Mucosa of descending colon (tissue), 3 donors: Measurements from ENCODE around the gene SH3TC2. TPM values are rescaled to one million over a fixed set of nuclear protein-coding genes. Genes with fewer than 3 reads are reported as not detected.
A peak's percentile ranks its signal among the peaks of the same experiment; 100 is the strongest.

Experiments used
- ATAC-seq: fragments of 200-7000 bp; cut with Tn5 transposase; one replicate; pipeline ENCODE4 v1.9.1; 2020; ENCODE audit warnings: mild to moderate bottlenecking, moderate library complexity
- DNase-seq, 3 donors: peaks; one replicate each; pipeline ENCODE4 v3.0.0-alpha.2; 2020
- H3K36me3 ChIP-seq: fragments of 200-600 bp; one replicate; pipeline ENCODE4 v1.8.0; 2021; ENCODE audit warnings: low read depth, mild to moderate bottlenecking
- H3K4me1 ChIP-seq: fragments of 200-600 bp; one replicate; pipeline ENCODE4 v1.8.0; 2021; ENCODE audit warnings: low read depth, mild to moderate bottlenecking
- H3K4me3 ChIP-seq: fragments of 200-600 bp; one replicate; pipeline ENCODE4 v1.8.0; 2021; ENCODE audit warnings: mild to moderate bottlenecking
- H3K9me3 ChIP-seq: fragments of 200-600 bp; one replicate; pipeline ENCODE4 v1.8.0; 2021; ENCODE audit warnings: mild to moderate bottlenecking
- intact Hi-C, 2 donors: fragments of 100-400 bp; cut with DNase I in 1 of 2; cut with micrococcal nuclease in 1 of 2; formaldehyde crosslinking; loops; one replicate each; pipeline versions ENCODE4 v1.11.0 to v1.11.1; 2022; cut with DNase I, micrococcal nuclease
- total RNA-seq, 3 donors: library from RNA; stranded (reverse); fragmentation: NEBNext Ultra II Directional in 2 of 3; extraction: Animal tissue kit (Norgen Biotek cat#: 25700) in 2 of 3; gene quantifications; one replicate each; pipeline versions ENCODE4 v1.2.1 to v1.2.4, GENCODE V29; 2021 to 2023
- TF ChIP-seq, protein P1 (sequence below): fragments of 200-600 bp; IDR thresholded peaks from one replicate; pipeline ENCODE4 v1.8.0; 2022; ENCODE audit warnings: antibody characterized with exemption, mild to moderate bottlenecking
- donor health status: DM: no; HTN: no; CAD: no; lungs with moderate emphysema.
- donor health status: DM: no; HTN: no; CAD: no.
- donor health status: DM: no; HTN: yes; CAD: no.

The SH3TC2 gene
- total RNA-seq, 3 donors from 2014 or later = 1.3 to 3.9 (median 2.2) TPM

DNA sequence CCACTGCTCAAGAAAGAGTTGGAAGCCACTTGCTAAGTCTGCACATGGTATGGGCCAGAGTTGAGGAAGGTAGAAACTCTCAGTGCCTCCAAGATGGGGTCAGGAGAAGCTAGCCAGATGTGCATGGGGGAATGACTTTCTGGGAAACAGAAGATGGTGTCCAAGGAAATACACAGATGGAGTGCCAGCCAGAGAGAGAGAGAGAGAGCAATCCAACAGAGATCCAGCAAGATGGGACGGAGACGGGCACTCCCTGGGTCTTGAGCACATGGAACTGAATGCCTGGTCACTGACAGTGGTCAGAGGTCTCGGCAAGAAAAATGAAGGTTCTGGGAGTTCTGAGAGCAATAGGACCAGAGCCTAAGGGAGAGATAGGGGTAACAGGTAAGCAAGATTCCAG is 82.1 kb downstream of the SH3TC2 start:
- no peaks in the 10 kb centered on the region for H3K4me1 ChIP-seq
- ATAC-seq (no peak), DNase-seq (no peak)
- intact Hi-C loops = no loop called here
- H3K4me3 ChIP-seq = no peak overlapping the region
- H3K9me3 ChIP-seq = no peaks in the 10 kb centered on the region
- H3K36me3 ChIP-seq = no peaks in the 10 kb centered on the region
- TF ChIP-seq, protein P1, sequence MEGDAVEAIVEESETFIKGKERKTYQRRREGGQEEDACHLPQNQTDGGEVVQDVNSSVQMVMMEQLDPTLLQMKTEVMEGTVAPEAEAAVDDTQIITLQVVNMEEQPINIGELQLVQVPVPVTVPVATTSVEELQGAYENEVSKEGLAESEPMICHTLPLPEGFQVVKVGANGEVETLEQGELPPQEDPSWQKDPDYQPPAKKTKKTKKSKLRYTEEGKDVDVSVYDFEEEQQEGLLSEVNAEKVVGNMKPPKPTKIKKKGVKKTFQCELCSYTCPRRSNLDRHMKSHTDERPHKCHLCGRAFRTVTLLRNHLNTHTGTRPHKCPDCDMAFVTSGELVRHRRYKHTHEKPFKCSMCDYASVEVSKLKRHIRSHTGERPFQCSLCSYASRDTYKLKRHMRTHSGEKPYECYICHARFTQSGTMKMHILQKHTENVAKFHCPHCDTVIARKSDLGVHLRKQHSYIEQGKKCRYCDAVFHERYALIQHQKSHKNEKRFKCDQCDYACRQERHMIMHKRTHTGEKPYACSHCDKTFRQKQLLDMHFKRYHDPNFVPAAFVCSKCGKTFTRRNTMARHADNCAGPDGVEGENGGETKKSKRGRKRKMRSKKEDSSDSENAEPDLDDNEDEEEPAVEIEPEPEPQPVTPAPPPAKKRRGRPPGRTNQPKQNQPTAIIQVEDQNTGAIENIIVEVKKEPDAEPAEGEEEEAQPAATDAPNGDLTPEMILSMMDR = no peak

DNA sequence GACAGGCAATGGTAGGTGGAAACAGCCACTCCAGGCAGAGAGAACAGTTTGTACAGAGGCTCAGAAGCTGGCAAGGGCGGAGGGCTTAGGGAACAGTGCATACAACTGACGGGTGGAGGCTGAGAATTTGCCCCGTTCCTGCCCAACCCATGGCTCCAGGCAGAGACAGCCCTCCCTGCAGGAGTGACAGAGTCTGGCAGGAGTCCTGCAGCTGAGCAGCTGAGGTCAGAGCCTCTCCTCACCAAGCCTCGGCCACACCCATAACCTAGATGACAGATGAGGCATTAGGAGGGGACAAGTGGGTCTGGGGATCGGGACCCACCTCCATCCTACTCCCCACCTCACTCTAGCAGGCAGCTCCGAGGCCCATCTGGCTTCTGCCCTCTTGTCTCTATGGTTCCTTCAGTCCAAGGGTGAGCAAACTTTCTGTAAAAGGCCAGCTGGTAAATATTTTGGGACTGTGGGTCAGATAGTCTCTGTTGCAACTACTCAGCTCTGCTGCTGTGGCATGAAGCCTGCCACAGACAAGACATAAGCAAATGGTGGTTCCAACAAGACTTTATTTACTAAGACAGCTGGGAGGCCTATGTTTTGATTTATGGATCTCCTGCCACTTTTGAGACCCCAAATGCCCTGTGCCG is 83.7 kb downstream of the SH3TC2 start:
- Histone ChIP-seq H3K9me3 (no peaks in the 10 kb centered on the region), H3K4me3 (no peak overlapping the region), H3K36me3 (no peaks in the 10 kb centered on the region), H3K4me1 (no peaks in the 10 kb centered on the region)
- intact Hi-C loops = no loop called here
- DNase-seq (no peak), ATAC-seq (peak; percentile 81)
- TF ChIP-seq, protein P1 = no peak

DNA sequence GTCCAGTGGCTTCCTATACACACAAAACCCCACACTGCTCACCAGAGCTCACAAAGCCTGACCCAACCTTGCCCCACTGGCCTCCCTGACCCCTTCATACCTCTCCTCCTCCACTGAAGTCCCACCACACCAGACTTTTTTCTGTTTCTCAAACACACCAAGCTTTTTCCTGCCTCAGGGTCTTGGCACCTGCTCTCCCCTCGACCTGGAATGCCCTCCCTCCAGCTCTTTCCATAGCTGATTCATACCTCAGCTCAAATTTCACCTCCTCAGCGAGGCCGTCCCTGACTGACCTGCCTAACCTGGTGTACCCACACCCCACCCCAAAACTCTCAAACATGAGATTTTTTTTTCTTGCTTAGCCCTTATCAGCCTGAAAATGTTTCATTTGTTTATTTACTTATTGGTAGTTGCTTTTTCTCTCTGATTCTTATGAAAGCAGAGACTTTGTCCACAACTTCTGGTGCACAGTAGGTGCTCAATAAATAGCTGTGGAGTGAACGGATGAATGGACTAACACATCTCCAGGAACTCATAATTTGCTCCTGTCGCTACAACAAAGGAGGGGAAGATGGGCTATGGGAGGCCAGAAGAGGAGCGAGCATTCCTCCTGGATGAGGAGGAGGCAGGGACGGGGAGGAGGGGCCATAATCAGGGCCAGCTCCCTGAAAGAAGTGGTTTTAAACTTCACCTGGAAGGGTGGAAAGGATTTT is 84.3 kb downstream of the SH3TC2 start:
- intact Hi-C loops = no loop called here
- no peaks in the 10 kb centered on the region for H3K4me1 ChIP-seq
- no peaks in the 10 kb centered on the region for H3K9me3 ChIP-seq
- H3K36me3 ChIP-seq = no peaks in the 10 kb centered on the region
- no peak for DNase-seq
- TF ChIP-seq, protein P1 = no peak
- H3K4me3 ChIP-seq = no peak overlapping the region
- ATAC-seq = no peak

DNA sequence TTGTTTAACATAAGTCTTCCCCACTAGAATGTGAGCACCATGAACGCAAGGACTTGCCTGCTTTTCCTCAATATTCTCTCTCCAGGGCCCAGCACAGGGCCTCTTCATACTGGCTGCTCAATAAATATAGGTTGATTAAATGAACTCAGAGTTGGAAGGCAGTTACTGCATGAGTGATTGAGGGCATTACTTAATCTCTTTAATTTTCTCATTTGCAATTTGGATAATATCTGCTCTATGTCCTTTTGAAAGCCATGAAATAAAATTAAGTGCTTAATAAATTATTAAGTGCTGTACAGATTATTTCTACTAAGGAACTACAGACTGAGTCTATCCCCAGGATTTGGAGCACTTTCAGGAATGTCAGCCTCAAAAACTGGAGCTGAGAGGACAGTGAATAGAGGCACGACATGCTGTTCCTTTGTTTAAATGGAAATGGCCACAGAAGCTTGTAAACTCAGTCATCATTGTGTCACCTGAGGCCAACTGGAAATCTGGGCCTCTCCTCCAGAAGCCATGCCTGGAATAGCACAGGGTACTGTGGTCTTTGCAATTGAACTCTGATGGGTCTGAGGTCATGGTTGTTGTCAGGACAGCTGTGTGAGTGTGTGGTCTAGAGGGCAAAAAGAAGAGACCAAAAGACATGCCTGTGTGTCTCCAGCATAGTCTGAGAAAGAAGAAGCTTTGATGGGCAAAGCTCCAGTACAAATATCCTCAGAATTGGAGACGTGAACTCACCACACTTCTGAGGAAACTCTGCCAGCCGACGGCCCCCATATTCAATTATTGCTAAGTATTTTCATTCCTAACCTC is 86.1 kb downstream of the SH3TC2 start:
- H3K36me3 ChIP-seq = no peaks in the 10 kb centered on the region
- no peak for DNase-seq
- intact Hi-C loops = no loop called here
- no peaks in the 10 kb centered on the region for H3K9me3 ChIP-seq
- H3K4me3 ChIP-seq = no peak overlapping the region
- H3K4me1 ChIP-seq = no peaks in the 10 kb centered on the region
- no peak for ATAC-seq
- TF ChIP-seq, protein P1 = no peak

DNA sequence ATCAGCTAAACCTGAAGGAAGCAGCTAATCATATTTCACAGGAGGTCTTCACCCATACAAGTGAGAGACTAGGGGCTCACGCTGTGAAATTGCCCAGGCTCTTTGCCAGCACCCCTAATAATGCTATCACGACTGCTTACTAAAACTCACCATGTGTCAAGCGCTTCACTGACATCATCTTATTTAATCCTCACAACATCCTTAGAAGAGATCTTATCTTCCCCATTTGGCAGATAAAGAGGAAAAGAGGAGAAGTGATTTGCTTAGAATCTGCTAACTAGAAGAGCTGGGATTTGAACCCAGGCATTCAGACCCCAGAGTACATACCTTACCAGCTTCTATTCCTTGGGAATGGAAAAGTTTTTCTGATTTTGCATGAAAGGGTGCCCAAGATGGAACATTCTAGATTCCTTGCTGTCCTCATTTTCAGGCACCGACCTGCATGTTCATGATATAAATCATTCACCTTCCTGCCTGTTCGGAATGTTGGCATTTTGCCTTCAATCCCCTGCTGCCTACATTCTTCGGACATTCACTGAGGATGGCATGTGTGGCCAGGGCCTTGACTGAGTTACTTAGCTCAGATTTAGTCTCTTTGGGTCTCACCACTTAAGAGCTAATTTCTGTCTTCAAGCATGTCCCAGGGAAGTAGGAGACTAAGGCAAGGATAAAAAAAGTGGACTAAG is 88.1 kb downstream of the SH3TC2 start:
- Histone ChIP-seq H3K4me1 (no peaks in the 10 kb centered on the region), H3K36me3 (no peaks in the 10 kb centered on the region), H3K9me3 (no peaks in the 10 kb centered on the region), H3K4me3 (no peak overlapping the region)
- TF ChIP-seq, protein P1 = no peak
- intact Hi-C loops = no loop called here
- DNase-seq (no peak), ATAC-seq (no peak)
